ENCODE data around the gene OR5A2.

The OR5A2 gene

GRCh38 chr11:59415111-59415510, 11.1 kb downstream of the OR5A2 start:
- Histone ChIP-seq H3K27me3 (ENCODE audit: low read depth, low read length) (0 out of 2 replicates have a peak, but pooled peaks cover 4% of the 10 kb centered on the region), H4K20me1 (ENCODE audit: insufficient read depth, low read length) (no peaks in the 10 kb centered on the region)
- TF ChIP-seq EZH2phosphoT487 (IDR thresholded peaks at IDR 0.05; ENCODE audit: low read depth) = no peak
- no peak for TF ChIP-seq CTCF (IDR thresholded peaks at IDR 0.05; ENCODE audit: low read depth, low read length)

GRCh38 chr11:59413646-59414045, 12.6 kb downstream of the OR5A2 start:
- 0 out of 2 replicates have a peak, but pooled peaks cover 4% of the 10 kb centered on the region for H3K27me3 ChIP-seq (ENCODE audit: low read depth, low read length)
- H3K9ac ChIP-seq (ENCODE audit: low read length) = no peak overlapping the region
- H3K36me3 ChIP-seq (replicated peaks; ENCODE audit: low read depth, low read length) = no peaks in the 10 kb centered on the region
- H2AFZ ChIP-seq (ENCODE audit: low read depth, low read length) = no peak overlapping the region
- H3K9me3 ChIP-seq (ENCODE audit: insufficient read depth, low read length) = no peaks in the 10 kb centered on the region
- no peak overlapping the region for H3K4me2 ChIP-seq (ENCODE audit: low read length)
- H3K27ac ChIP-seq (ENCODE audit: low read length) = no peak overlapping the region
- no peak overlapping the region for H3K4me3 ChIP-seq (ENCODE audit: low read length)
- H4K20me1 ChIP-seq (ENCODE audit: insufficient read depth, low read length) = no peaks in the 10 kb centered on the region
- TF ChIP-seq EZH2phosphoT487 (IDR thresholded peaks at IDR 0.05; ENCODE audit: low read depth) = no peak
- TF ChIP-seq CTCF (IDR thresholded peaks at IDR 0.05; ENCODE audit: low read depth, low read length) = no peak
- no peaks in the 10 kb centered on the region for H3K79me2 ChIP-seq (ENCODE audit: low read length)
- no peaks in the 10 kb centered on the region for H3K4me1 ChIP-seq (ENCODE audit: low read length)

More at GRCh38 chr11:59415111-59415510, 11.1 kb downstream of the OR5A2 start:
- Histone ChIP-seq H2AFZ (ENCODE audit: low read depth, low read length) (no peak overlapping the region), H3K4me2 (ENCODE audit: low read length) (no peak overlapping the region), H3K36me3 (replicated peaks; ENCODE audit: low read depth, low read length) (no peaks in the 10 kb centered on the region), H3K4me1 (ENCODE audit: low read length) (no peaks in the 10 kb centered on the region), H3K9ac (ENCODE audit: low read length) (no peak overlapping the region), H3K79me2 (ENCODE audit: low read length) (no peaks in the 10 kb centered on the region), H3K27ac (ENCODE audit: low read length) (no peak overlapping the region), H3K9me3 (ENCODE audit: insufficient read depth, low read length) (no peaks in the 10 kb centered on the region), H3K4me3 (ENCODE audit: low read length) (no peak overlapping the region)

- no peak overlapping the region for H2AFZ ChIP-seq (ENCODE audit: low read depth, low read length)
- TF ChIP-seq EZH2phosphoT487 (IDR thresholded peaks at IDR 0.05; ENCODE audit: low read depth) = no peak
- TF ChIP-seq CTCF (IDR thresholded peaks at IDR 0.05; ENCODE audit: low read depth, low read length) = no peak
These were observed 22.7 kb downstream of the OR5A2 start for GRCh38 chr11:59403546-59403945.

GRCh38 chr11:59401262-59401552, 25.0 kb downstream of the OR5A2 start:
- TF ChIP-seq CTCF (IDR thresholded peaks at IDR 0.05; ENCODE audit: low read depth, low read length) (no peak), EZH2phosphoT487 (IDR thresholded peaks at IDR 0.05; ENCODE audit: low read depth) (no peak)
- peaks cover 11% of the 10 kb centered on the region for H3K9me3 ChIP-seq (ENCODE audit: insufficient read depth, low read length)

More at GRCh38 chr11:59403546-59403945, 22.7 kb downstream of the OR5A2 start:
- Histone ChIP-seq H3K9ac (ENCODE audit: low read length) (no peak overlapping the region), H4K20me1 (ENCODE audit: insufficient read depth, low read length) (no peaks in the 10 kb centered on the region), H3K27me3 (ENCODE audit: low read depth, low read length) (no peaks in the 10 kb centered on the region), H3K4me3 (ENCODE audit: low read length) (no peak overlapping the region), H3K36me3 (replicated peaks; ENCODE audit: low read depth, low read length) (peaks cover 4% of the 10 kb centered on the region), H3K4me2 (ENCODE audit: low read length) (no peak overlapping the region), H3K9me3 (ENCODE audit: insufficient read depth, low read length) (peaks cover 11% of the 10 kb centered on the region), H3K27ac (ENCODE audit: low read length) (no peak overlapping the region), H3K4me1 (ENCODE audit: low read length) (no peaks in the 10 kb centered on the region), H3K79me2 (ENCODE audit: low read length) (no peaks in the 10 kb centered on the region)

More at GRCh38 chr11:59401262-59401552, 25.0 kb downstream of the OR5A2 start:
- Histone ChIP-seq H3K36me3 (replicated peaks; ENCODE audit: low read depth, low read length) (peaks cover 4% of the 10 kb centered on the region), H3K27ac (ENCODE audit: low read length) (no peak overlapping the region), H3K4me2 (ENCODE audit: low read length) (no peak overlapping the region), H3K9ac (ENCODE audit: low read length) (no peak overlapping the region), H3K4me1 (ENCODE audit: low read length) (no peaks in the 10 kb centered on the region), H3K27me3 (ENCODE audit: low read depth, low read length) (no peaks in the 10 kb centered on the region), H2AFZ (ENCODE audit: low read depth, low read length) (no peak overlapping the region), H4K20me1 (ENCODE audit: insufficient read depth, low read length) (no peaks in the 10 kb centered on the region), H3K4me3 (ENCODE audit: low read length) (no peak overlapping the region), H3K79me2 (ENCODE audit: low read length) (no peaks in the 10 kb centered on the region)
